BJ (cell line): ENCODE results near the gene RCOR1. TPM values are rescaled to one million over a fixed set of nuclear protein-coding genes. Genes with fewer than 3 reads are reported as not detected.

Experiments used
- CTCF ChIA-PET: fragments of 350-600 bp; formaldehyde crosslinking; extraction: SDS; loops from one replicate; lab custom pipeline; 2021; ENCODE audit warnings: antibody characterized with exemption, inconsistent platforms; lab: Yijun Ruan, JAX
- POLR2A ChIA-PET: fragments of 300-600 bp; sonication (Branson Sonifier 250); formaldehyde crosslinking; extraction: SDS; loops from one replicate; lab custom pipeline; 2021; ENCODE audit warnings: antibody characterized with exemption; lab: Charles Lee
- DNase-seq: peaks from one replicate; pipeline ENCODE4 v3.0.0-alpha.2; 2011; ENCODE audit warnings: low read depth
- H3K27me3 ChIP-seq: 2 replicates; pipeline ENCODE4 v1.6.0; 2011; ENCODE audit warnings: low read length; ENCODE audit not compliant: control insufficient read depth, insufficient read depth
- H3K36me3 ChIP-seq: 2 replicates; pipeline ENCODE4 v1.5.1; 2011; ENCODE audit warnings: low read length; ENCODE audit not compliant: control insufficient read depth, insufficient read depth
- H3K4me3 ChIP-seq: 2 replicates; pipeline ENCODE4 v1.5.1; 2011; ENCODE audit warnings: low read depth, mild to moderate bottlenecking, control low read depth, low read length
- polyA plus RNA-seq: library from polyadenylated mRNA; depleted of rRNA; stranded (reverse); fragments of >200 nt; gene quantifications from 2 replicates; pipeline ENCODE4 v1.2.3, GENCODE V29; 2011
- TF ChIP-seq, protein P1 (sequence below): IDR thresholded peaks from 2 replicates; pipeline ENCODE4 v1.5.1; 2011; ENCODE audit warnings: low read depth, mild to moderate bottlenecking, control low read depth, inconsistent platforms, low read length, moderate library complexity; ENCODE audit not compliant: insufficient read depth

RCOR1 gene
- polyA plus RNA-seq, 1 experiment = 7.9 TPM

DNA sequence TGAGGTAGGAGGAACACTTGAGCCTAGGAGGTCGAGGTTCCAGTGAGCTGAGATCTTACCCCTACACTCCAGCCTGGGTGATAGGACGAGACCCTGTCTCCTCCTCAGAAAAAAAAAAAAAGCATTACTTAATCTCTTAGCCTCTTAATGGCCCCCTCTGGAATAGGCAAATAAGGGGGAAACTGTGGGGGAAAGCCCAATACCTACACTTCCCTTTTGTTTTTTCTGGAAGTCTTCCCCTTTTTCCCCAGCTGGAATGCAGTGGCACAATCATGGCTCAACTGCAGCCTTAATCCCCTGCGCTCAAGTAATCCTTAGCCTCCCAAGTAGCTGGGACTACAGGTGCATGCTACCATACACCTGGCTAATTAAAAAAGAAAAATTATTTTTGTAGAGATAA, 32.2 kb downstream of the RCOR1 start:
- TF ChIP-seq, protein P1, sequence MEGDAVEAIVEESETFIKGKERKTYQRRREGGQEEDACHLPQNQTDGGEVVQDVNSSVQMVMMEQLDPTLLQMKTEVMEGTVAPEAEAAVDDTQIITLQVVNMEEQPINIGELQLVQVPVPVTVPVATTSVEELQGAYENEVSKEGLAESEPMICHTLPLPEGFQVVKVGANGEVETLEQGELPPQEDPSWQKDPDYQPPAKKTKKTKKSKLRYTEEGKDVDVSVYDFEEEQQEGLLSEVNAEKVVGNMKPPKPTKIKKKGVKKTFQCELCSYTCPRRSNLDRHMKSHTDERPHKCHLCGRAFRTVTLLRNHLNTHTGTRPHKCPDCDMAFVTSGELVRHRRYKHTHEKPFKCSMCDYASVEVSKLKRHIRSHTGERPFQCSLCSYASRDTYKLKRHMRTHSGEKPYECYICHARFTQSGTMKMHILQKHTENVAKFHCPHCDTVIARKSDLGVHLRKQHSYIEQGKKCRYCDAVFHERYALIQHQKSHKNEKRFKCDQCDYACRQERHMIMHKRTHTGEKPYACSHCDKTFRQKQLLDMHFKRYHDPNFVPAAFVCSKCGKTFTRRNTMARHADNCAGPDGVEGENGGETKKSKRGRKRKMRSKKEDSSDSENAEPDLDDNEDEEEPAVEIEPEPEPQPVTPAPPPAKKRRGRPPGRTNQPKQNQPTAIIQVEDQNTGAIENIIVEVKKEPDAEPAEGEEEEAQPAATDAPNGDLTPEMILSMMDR = no peak
- CTCF ChIA-PET = no interaction called here
- POLR2A ChIA-PET = no interaction called here
- Histone ChIP-seq H3K27me3 (no peaks in the 10 kb centered on the region), H3K36me3 (no peaks in the 10 kb centered on the region; the same call in 1 of the 2 replicates), H3K4me3 (no peak overlapping the region)
- no peak for DNase-seq

DNA sequence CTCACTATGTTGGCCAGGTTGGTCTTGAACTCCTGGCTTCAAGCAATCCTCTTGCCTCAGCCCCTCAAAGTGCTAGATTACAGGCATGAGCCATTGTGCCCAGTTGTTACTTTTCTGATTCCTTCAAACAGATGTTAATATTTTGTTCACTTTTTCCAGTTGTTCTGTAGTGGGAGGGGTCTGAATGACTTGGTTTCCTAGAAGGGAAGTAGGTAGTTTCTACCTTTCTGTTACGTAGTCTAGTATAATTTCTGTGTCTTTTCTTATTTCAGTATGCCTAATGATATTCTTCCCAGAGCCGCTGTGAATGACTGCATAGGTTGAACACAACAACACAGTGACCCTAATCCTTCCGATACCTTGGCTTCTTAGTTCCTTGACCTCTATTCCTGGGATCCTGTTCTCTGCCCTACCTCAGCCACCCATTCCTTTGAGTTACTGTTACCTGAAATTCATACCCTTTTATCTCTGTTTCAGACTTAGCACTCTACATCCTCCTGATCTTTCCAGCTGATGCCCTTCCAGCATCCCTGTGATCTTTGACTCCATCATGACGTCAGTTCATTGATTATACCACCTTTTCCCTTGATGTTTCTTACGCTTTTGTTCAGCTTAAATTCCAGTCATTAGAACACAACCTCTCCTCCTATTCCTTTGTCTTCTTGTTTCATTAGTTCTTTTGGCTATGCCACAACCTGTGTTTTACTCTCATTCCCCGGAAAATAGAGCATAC, 33.3 kb downstream of the RCOR1 start:
- no peaks in the 10 kb centered on the region for H3K27me3 ChIP-seq
- no peak overlapping the region for H3K4me3 ChIP-seq
- POLR2A ChIA-PET = no interaction called here
- CTCF ChIA-PET = no interaction called here
- TF ChIP-seq, protein P1 = no peak
- no peaks in the 10 kb centered on the region; the same call in 1 of the 2 replicates for H3K36me3 ChIP-seq
- no peak for DNase-seq

DNA sequence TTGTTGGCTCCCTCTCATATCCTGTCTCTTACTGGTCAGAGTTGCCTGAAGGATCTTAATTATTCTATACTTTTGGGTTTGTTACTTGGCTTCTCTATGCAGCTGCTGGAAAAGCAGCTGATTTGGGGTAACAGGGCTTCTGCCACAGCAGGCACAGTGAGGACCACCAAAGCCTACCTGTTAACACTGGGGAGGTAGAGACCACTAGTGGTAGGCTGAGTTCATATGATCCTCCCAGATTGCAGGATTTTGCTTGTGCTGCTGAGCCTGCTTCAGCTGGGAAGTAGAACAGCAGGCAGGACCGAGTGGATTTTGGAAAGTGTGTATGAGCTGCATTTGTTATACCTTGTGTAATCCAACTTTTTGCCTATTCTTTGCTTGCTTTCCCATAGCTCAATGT, 34.1 kb downstream of the RCOR1 start:
- no peaks in the 10 kb centered on the region for H3K27me3 ChIP-seq
- TF ChIP-seq, protein P1 = no peak
- no peak for DNase-seq
- CTCF ChIA-PET = no interaction called here
- no peaks in the 10 kb centered on the region; the same call in 1 of the 2 replicates for H3K36me3 ChIP-seq
- H3K4me3 ChIP-seq = no peak overlapping the region
- POLR2A ChIA-PET = no interaction called here

DNA sequence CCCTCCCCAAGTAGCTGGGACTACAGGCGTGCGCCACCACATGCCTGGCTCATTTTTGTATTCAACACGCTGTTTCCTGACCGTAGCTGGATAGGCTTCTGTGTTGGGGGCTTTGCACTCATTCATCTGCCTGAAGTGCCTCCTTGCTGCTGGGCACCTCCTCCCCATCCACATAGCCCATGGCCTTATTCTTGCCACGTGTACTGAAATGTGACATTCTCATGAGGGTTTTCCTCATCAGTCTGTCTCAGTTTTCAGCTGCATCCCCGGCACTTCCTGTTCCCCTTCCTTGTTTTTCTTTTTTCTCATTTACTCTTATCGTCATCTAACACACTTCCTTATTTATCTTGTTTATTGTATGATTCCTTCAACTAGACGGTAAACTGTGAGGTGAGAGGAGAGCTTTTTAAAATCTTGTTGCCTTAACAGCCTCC, 36.6 kb downstream of the RCOR1 start:
- Histone ChIP-seq H3K36me3 (no peaks in the 10 kb centered on the region; the same call in 1 of the 2 replicates), H3K4me3 (no peak overlapping the region), H3K27me3 (no peaks in the 10 kb centered on the region)
- ChIA-PET CTCF (interaction anchor here (0.5 to 2.2 kb wide), 6 partner anchors 10 to 104 kb away, joined by 3 to 12 read pairs (median 4); no protein-coding TSS in a partner anchor), POLR2A (no interaction called here)
- TF ChIP-seq, protein P1 = no peak
- no peak for DNase-seq

DNA sequence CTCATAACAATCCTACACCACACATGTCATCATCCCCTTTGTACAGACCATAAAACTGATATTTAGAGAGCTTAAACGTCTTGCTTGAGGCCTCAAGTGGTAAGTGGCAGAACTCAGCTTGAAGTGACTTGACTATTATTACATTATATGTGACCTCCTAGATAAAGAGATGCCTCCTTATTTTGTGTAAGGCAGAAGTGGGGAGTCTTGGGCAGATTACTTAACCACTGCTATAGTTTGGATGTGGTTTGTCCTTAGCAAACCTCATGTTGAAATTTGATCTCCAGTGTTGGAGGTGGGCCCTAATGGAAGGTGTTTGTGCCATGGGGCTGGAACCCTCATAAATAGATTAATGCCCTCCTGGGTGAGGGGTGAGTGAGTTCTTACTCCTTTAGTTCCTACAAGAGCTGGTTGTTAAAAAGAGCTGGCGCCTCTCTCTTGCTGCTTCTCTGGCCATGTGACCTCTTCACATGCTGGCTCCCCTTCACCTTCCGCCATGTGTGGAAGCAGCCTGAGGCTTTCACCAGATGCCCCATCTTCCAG, 37.4 kb downstream of the RCOR1 start:
- DNase-seq = no peak
- Histone ChIP-seq H3K27me3 (no peaks in the 10 kb centered on the region), H3K4me3 (no peak overlapping the region), H3K36me3 (no peaks in the 10 kb centered on the region; the same call in 1 of the 2 replicates)
- CTCF ChIA-PET = interaction anchor here (0.5 to 2.2 kb wide), 7 partner anchors 9 to 105 kb away, joined by 3 to 12 read pairs (median 3); no protein-coding TSS in a partner anchor
- TF ChIP-seq, protein P1 = no peak
- POLR2A ChIA-PET = no interaction called here
